GM18873 (cell line): ENCODE measurements around the gene TP53TG3.
"Not testable (repeated sequence)": the region's sequence is repeated elsewhere in the genome, so short reads cannot be mapped to it uniquely, and the experiment has no call there.

Experiments used
- ATAC-seq: cut with Tn5 transposase; IDR thresholded peaks from one replicate; pipeline ENCODE4 v1.9.1; 2021; ENCODE audit warnings: mild to moderate bottlenecking, moderate library complexity, moderate number of reproducible peaks; ENCODE audit not compliant: unreplicated experiment, low FRiP score

TP53TG3 gene

GRCh38 chr16:32676065-32676464 lies at the start of gene TP53TG3:
Gene TP53TG3, minus strand, starts transcription at chr16:32676165. Its CDS starts 68 bp downstream, at chr16:32676097.
- not testable (repeated sequence) for ATAC-seq

- not testable (repeated sequence) for ATAC-seq
Observed at GRCh38 chr16:32650876-32651275, 25.1 kb downstream of the TP53TG3 start.

GRCh38 chr16:32647562-32647961 lies 28.4 kb downstream of the TP53TG3 start:
- not testable (repeated sequence) for ATAC-seq

- not testable (repeated sequence) for ATAC-seq
Observed at GRCh38 chr16:32646780-32647179, 29.2 kb downstream of the TP53TG3 start.

GRCh38 chr16:32646177-32646576 lies 29.8 kb downstream of the TP53TG3 start:
- not testable (repeated sequence) for ATAC-seq

- ATAC-seq = not testable (repeated sequence)
Observed at GRCh38 chr16:32645278-32645908, 30.6 kb downstream of the TP53TG3 start.

GRCh38 chr16:32644715-32645114 lies 31.2 kb downstream of the TP53TG3 start:
- not testable (repeated sequence) for ATAC-seq

GRCh38 chr16:32637614-32638013 lies 38.4 kb downstream of the TP53TG3 start:
- ATAC-seq = not testable (repeated sequence)

GRCh38 chr16:32632096-32632495 lies 43.9 kb downstream of the TP53TG3 start:
- not testable (repeated sequence) for ATAC-seq
